NT2/D1 (cell line): ENCODE data around the gene LELP1.

Source experiments
- SUZ12 ChIP-seq: IDR thresholded peaks from 2 replicates; pipeline ENCODE4 v1.6.1; 2011; ENCODE audit not compliant: insufficient read length, insufficient read depth; ENCODE audit errors: extremely low read depth
- YY1 ChIP-seq: IDR thresholded peaks from 2 replicates; pipeline ENCODE4 v1.6.1; 2011; ENCODE audit not compliant: insufficient read length, insufficient read depth
- ZNF274 ChIP-seq: IDR thresholded peaks from 2 replicates; pipeline ENCODE4 v1.6.1; 2011; ENCODE audit warnings: mild to moderate bottlenecking, low read depth, low read length

DNA sequence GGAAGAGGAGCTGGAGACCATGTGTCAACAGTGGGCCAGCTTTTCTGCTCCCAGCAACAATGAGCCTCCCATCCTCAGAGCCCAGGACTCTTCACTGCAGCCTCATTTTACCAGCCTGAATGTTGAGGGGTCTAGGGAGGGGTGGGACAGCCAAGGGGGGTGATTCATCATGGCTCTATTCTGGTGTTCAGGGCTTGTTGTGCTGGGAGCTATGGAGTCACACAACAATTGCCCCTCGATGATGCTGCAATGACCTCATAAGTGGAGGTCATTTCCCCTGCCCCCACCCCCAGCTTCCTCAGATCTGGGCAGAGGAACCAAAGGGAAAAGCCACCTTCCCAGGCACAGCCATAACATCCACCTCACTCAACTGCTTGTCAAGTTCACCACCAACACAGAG, at the start of gene LELP1:
- TF ChIP-seq SUZ12 (no peak), YY1 (no peak), ZNF274 (no peak)
